ENCODE measurements around the gene MAD1L1.

DNA sequence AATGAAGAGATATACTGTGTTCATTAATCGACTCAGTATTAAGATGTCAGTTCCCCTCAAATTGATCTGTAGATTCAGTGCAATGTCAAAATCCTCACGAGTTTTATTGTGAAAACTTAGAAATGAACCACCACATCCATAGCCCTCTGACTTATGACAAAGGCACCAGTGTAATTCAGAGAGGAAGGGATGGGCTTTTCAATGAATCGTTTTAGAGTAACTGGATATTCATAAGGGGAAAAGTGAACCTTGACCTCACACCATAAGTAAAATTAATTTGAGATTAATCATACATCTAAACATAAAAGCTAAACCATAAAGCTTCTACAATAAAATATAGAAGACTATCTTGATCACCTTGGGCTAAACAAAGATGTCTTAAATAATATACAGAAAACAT, 434.6 kb downstream of the MAD1L1 start:
- TF ChIP-seq EZH2phosphoT487 (IDR thresholded peaks at IDR 0.05; ENCODE audit: insufficient read depth, low read depth) (no peak), EZH2 (IDR thresholded peaks at IDR 0.05; ENCODE audit: insufficient read depth, poor library complexity, severe bottlenecking) (no peak)
